Mammary epithelial cell (primary cell): ENCODE results near the gene PTPN3.
"Not testable (repeated sequence)": the region's sequence is repeated elsewhere in the genome, so short reads cannot be mapped to it uniquely, and the experiment has no call there.

Experiments
- EZH2 ChIP-seq: IDR thresholded peaks from 2 replicates; pipeline ENCODE4 v1.6.1; 2012; ENCODE audit warnings: low read length, inconsistent platforms, borderline replicate concordance
- TF ChIP-seq, protein P1 (sequence below), 2 donors: IDR thresholded peaks in 1 of 2; conservative IDR thresholded peaks in 1 of 2; 2 replicates each; pipeline ENCODE4 v1.5.1; 2011 to 2012; ENCODE audit warnings: inconsistent platforms in 2 of 2, low read length in 2 of 2, mild to moderate bottlenecking in 2 of 2, control low read depth in 1 of 2, low read depth in 1 of 2; ENCODE audit not compliant: insufficient read depth in 1 of 2; ENCODE audit errors: extremely low read depth in 1 of 2

DNA sequence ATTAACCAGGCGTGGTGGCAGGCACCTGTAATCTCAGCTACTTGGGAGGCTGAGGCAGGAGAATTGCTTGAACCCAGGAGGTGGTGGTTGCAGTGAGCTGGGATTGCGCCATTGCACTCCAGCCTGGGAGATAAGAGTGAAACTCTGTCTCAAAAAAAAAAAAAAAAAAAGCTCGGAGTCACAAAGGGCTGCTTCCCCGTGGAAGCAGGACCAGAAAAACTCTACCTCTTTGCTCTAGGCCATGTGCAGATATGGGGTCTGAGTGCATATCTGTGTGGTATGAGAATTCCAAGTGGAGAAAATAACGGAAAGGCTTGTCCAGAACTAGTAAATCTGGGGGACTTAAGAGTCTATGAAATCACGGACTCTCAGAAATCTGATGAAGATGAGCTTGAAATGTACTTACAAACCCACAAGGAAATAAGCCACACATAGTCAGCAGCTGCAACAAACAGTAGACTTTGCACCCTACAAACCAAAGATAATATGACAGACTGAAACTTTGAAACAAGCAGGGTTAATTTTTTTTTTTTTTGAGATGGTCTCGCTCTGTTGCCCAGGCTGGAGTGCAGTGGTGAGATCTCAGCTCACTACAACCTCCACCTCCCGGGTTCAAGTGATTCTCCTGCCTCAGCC, 139.0 kb downstream of the PTPN3 start:
- TF ChIP-seq, protein P1, sequence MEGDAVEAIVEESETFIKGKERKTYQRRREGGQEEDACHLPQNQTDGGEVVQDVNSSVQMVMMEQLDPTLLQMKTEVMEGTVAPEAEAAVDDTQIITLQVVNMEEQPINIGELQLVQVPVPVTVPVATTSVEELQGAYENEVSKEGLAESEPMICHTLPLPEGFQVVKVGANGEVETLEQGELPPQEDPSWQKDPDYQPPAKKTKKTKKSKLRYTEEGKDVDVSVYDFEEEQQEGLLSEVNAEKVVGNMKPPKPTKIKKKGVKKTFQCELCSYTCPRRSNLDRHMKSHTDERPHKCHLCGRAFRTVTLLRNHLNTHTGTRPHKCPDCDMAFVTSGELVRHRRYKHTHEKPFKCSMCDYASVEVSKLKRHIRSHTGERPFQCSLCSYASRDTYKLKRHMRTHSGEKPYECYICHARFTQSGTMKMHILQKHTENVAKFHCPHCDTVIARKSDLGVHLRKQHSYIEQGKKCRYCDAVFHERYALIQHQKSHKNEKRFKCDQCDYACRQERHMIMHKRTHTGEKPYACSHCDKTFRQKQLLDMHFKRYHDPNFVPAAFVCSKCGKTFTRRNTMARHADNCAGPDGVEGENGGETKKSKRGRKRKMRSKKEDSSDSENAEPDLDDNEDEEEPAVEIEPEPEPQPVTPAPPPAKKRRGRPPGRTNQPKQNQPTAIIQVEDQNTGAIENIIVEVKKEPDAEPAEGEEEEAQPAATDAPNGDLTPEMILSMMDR (conservative IDR thresholded peaks at IDR 0.05 in 1 of 2, IDR thresholded peaks at IDR 0.05 in 1 of 2; ENCODE audit: extremely low read depth in 1 of 2, insufficient read depth in 1 of 2, low read depth in 1 of 2, low read length in 2 of 2), result not testable (repeated sequence)
- TF ChIP-seq EZH2, result not testable (repeated sequence)
